ENCODE results near the gene HSD17B2.

HSD17B2 gene

GRCh38 chr16:82067042-82067803 lies 32.2 kb downstream of the HSD17B2 start:
- Histone ChIP-seq H3K4me1 (ENCODE audit: control insufficient read depth, insufficient read depth, low read length) (peaks cover 31% of the 10 kb centered on the region), H3K4me3 (ENCODE audit: low read length) (no peak overlapping the region), H3K9ac (ENCODE audit: low read length) (no peak overlapping the region), H3K36me3 (ENCODE audit: control insufficient read depth, insufficient read depth, low read length, severe bottlenecking) (no peaks in the 10 kb centered on the region), H3K9me3 (ENCODE audit: control insufficient read depth, low read length) (peaks cover 11% of the 10 kb centered on the region), H3K27me3 (replicated peaks; ENCODE audit: control insufficient read depth, insufficient read depth, low read length) (no peaks in the 10 kb centered on the region)
- DNase-seq (ENCODE audit: low read depth) = peak; percentile 71

DNA sequence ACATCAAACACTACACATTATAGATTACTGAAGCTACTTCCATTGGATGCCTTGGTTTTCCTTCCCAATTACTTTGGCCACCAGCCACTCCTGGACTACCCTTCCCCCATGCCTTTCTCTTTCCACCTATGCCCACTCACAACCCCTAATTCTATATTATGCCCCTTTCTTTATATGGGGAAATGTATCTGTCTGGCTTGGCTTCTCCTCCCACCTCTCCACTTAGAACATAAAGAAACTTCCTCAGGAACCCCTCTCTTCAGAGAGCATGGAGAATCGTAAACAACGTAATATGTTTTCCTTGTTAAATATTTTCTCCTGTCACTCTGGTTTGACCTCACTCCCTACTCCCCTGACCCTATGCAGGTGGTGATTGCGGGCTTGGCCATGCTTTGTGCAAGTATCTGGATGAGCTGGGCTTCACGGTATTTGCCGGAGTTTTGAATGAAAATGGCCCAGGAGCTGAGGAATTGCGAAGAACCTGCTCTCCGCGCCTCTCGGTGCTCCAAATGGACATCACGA lies 32.8 kb downstream of the HSD17B2 start:
- DNase-seq (ENCODE audit: low read depth) = no peak
- H3K4me1 ChIP-seq (ENCODE audit: control insufficient read depth, insufficient read depth, low read length) = peaks cover 24% of the 10 kb centered on the region

GRCh38 chr16:82070656-82071369 lies 35.8 kb downstream of the HSD17B2 start:
- Histone ChIP-seq H3K9ac (ENCODE audit: low read length) (no peak overlapping the region), H3K4me1 (ENCODE audit: control insufficient read depth, insufficient read depth, low read length) (peaks cover 20% of the 10 kb centered on the region), H3K4me3 (ENCODE audit: low read length) (no peak overlapping the region), H3K9me3 (ENCODE audit: control insufficient read depth, low read length) (no peaks in the 10 kb centered on the region), H3K27me3 (replicated peaks; ENCODE audit: control insufficient read depth, insufficient read depth, low read length) (no peaks in the 10 kb centered on the region), H3K36me3 (ENCODE audit: control insufficient read depth, insufficient read depth, low read length, severe bottlenecking) (no peaks in the 10 kb centered on the region)
- peak; percentile 74 for DNase-seq (ENCODE audit: low read depth)

More for the DNA sequence above, 32.8 kb downstream of the HSD17B2 start:
- H3K9ac ChIP-seq (ENCODE audit: low read length) = no peak overlapping the region
- H3K9me3 ChIP-seq (ENCODE audit: control insufficient read depth, low read length) = peaks cover 11% of the 10 kb centered on the region
- no peak overlapping the region for H3K4me3 ChIP-seq (ENCODE audit: low read length)
- no peaks in the 10 kb centered on the region for H3K36me3 ChIP-seq (ENCODE audit: control insufficient read depth, insufficient read depth, low read length, severe bottlenecking)
- H3K27me3 ChIP-seq (replicated peaks; ENCODE audit: control insufficient read depth, insufficient read depth, low read length) = no peaks in the 10 kb centered on the region

DNA sequence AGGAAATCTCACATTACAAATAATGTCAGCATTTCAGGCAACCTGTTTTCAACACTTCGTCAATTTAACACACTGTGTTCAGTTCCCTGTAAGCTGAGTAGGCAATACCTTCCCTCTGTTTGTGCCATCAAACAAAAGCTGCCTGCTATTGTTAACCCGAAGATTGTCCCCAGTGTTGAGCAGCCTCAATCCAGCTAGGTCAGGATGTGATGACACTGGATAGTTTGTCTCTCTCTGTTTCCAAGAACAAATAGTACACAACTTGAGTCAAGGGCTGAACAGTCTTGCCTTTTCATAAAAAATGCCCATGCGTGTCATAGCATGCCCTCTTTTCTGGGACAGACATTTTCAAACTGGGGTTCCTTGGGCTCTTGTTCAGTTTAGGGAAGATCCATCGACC lies 36.4 kb downstream of the HSD17B2 start:
- H3K9ac ChIP-seq (ENCODE audit: low read length) = no peak overlapping the region
- no peaks in the 10 kb centered on the region for H3K9me3 ChIP-seq (ENCODE audit: control insufficient read depth, low read length)
- no peak overlapping the region for H3K4me3 ChIP-seq (ENCODE audit: low read length)
- no peaks in the 10 kb centered on the region for H3K36me3 ChIP-seq (ENCODE audit: control insufficient read depth, insufficient read depth, low read length, severe bottlenecking)
- DNase-seq (ENCODE audit: low read depth) = no peak
- H3K4me1 ChIP-seq (ENCODE audit: control insufficient read depth, insufficient read depth, low read length) = peaks cover 20% of the 10 kb centered on the region
- peaks cover 3% of the 10 kb centered on the region for H3K27me3 ChIP-seq (replicated peaks; ENCODE audit: control insufficient read depth, insufficient read depth, low read length)

- H3K9me3 ChIP-seq (ENCODE audit: control insufficient read depth, low read length) = peaks cover 7% of the 10 kb centered on the region
- H3K27me3 ChIP-seq (replicated peaks; ENCODE audit: control insufficient read depth, insufficient read depth, low read length) = peaks cover 4% of the 10 kb centered on the region
- no peak overlapping the region for H3K9ac ChIP-seq (ENCODE audit: low read length)
- no peak overlapping the region for H3K4me3 ChIP-seq (ENCODE audit: low read length)
- H3K4me1 ChIP-seq (ENCODE audit: control insufficient read depth, insufficient read depth, low read length) = peaks cover 13% of the 10 kb centered on the region
- DNase-seq (ENCODE audit: low read depth) = no peak
- H3K36me3 ChIP-seq (ENCODE audit: control insufficient read depth, insufficient read depth, low read length, severe bottlenecking) = no peaks in the 10 kb centered on the region
These were observed 37.3 kb downstream of the HSD17B2 start for GRCh38 chr16:82072313-82072712.

DNA sequence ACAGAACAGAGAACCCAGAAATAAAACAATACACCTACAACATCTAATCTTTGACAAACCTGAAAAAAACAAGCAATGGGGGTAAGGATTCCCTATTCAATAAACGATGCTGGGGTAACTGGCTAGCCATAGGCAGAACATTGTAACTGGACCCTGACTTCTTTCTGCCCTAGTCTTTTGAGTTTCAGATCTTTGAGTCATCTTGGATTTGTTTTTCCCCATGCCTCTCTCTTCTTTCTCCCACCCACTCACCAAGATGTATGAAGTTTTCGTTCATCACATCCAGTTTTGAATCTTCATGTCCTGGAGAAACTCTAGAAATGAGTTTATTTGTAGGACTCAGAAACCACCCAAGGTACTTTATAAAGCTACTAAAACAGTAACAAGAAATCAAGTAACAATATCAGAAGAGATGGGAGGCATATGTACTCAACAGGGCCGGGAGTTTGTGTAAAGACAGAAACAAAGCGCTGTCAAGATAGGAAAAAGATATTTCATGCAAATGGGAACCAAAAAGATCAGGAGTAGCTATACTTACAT lies 39.0 kb downstream of the HSD17B2 start:
- Histone ChIP-seq H3K9ac (ENCODE audit: low read length) (no peak overlapping the region), H3K4me1 (ENCODE audit: control insufficient read depth, insufficient read depth, low read length) (peaks cover 6% of the 10 kb centered on the region), H3K27me3 (replicated peaks; ENCODE audit: control insufficient read depth, insufficient read depth, low read length) (peaks cover 4% of the 10 kb centered on the region), H3K4me3 (ENCODE audit: low read length) (no peak overlapping the region), H3K36me3 (ENCODE audit: control insufficient read depth, insufficient read depth, low read length, severe bottlenecking) (no peaks in the 10 kb centered on the region), H3K9me3 (ENCODE audit: control insufficient read depth, low read length) (peaks cover 20% of the 10 kb centered on the region)
- DNase-seq (ENCODE audit: low read depth) = no peak

DNA sequence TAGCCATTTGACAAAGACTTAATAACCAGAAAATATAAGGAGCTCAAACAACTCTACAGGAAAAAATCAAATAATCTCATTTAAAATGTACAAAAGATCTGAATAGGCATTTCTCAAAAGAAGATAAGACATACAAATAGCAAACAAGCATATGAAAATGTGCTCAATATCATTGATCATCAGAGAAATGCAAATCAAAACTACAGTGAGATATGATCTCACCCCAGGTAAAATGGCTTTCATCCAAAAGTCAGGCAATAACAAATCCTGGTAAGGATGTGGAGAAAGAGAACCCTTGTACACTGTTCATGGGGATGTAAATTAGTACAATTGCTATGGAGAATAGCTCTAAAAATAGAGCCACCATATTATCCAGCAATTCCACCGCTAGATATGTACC lies 43.1 kb downstream of the HSD17B2 start:
- Histone ChIP-seq H3K27me3 (replicated peaks; ENCODE audit: control insufficient read depth, insufficient read depth, low read length) (peaks cover 13% of the 10 kb centered on the region), H3K9me3 (ENCODE audit: control insufficient read depth, low read length) (peaks cover 25% of the 10 kb centered on the region), H3K4me3 (ENCODE audit: low read length) (no peak overlapping the region), H3K36me3 (ENCODE audit: control insufficient read depth, insufficient read depth, low read length, severe bottlenecking) (no peaks in the 10 kb centered on the region), H3K9ac (ENCODE audit: low read length) (no peak overlapping the region), H3K4me1 (ENCODE audit: control insufficient read depth, insufficient read depth, low read length) (no peaks in the 10 kb centered on the region)
- no peak for DNase-seq (ENCODE audit: low read depth)

- no peak for DNase-seq (ENCODE audit: low read depth)
- Histone ChIP-seq H3K4me3 (ENCODE audit: low read length) (no peak overlapping the region), H3K36me3 (ENCODE audit: control insufficient read depth, insufficient read depth, low read length, severe bottlenecking) (no peaks in the 10 kb centered on the region), H3K9ac (ENCODE audit: low read length) (no peak overlapping the region), H3K9me3 (ENCODE audit: control insufficient read depth, low read length) (peaks cover 25% of the 10 kb centered on the region), H3K27me3 (replicated peaks; ENCODE audit: control insufficient read depth, insufficient read depth, low read length) (peaks cover 13% of the 10 kb centered on the region), H3K4me1 (ENCODE audit: control insufficient read depth, insufficient read depth, low read length) (no peaks in the 10 kb centered on the region)
These were observed 44.8 kb downstream of the HSD17B2 start for GRCh38 chr16:82079892-82080291.

- H3K27me3 ChIP-seq (replicated peaks; ENCODE audit: control insufficient read depth, insufficient read depth, low read length) = peaks cover 21% of the 10 kb centered on the region
- H3K9ac ChIP-seq (ENCODE audit: low read length) = no peak overlapping the region
- no peaks in the 10 kb centered on the region for H3K4me1 ChIP-seq (ENCODE audit: control insufficient read depth, insufficient read depth, low read length)
- H3K36me3 ChIP-seq (ENCODE audit: control insufficient read depth, insufficient read depth, low read length, severe bottlenecking) = no peaks in the 10 kb centered on the region
- peaks cover 25% of the 10 kb centered on the region for H3K9me3 ChIP-seq (ENCODE audit: control insufficient read depth, low read length)
- DNase-seq (ENCODE audit: low read depth) = no peak
- no peak overlapping the region for H3K4me3 ChIP-seq (ENCODE audit: low read length)
These were observed 46.2 kb downstream of the HSD17B2 start for GRCh38 chr16:82081264-82081663.

DNA sequence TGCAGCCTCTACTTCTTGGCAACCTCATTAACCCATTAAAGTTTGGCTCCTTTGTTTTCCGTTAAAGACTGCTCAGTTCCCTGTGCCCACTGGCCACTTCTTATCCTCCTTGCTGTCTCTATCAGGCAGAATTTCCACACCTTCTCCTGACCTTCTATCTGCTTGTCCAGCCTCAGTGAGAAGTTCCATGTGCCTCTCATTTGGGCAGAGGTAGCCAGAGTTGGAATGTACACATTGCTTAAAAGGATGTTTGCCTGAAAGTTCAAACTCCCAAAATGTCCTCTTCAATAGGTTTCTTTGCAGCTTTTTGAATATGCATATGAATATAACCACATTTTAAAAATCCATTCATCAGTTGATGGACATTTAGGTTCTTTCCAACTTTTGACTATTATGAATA lies 47.0 kb downstream of the HSD17B2 start:
- DNase-seq (ENCODE audit: low read depth) = no peak

GRCh38 chr16:82082543-82083244 lies 47.6 kb downstream of the HSD17B2 start:
- peaks cover 16% of the 10 kb centered on the region for H3K9me3 ChIP-seq (ENCODE audit: control insufficient read depth, low read length)
- H3K36me3 ChIP-seq (ENCODE audit: control insufficient read depth, insufficient read depth, low read length, severe bottlenecking) = no peaks in the 10 kb centered on the region
- no peaks in the 10 kb centered on the region for H3K4me1 ChIP-seq (ENCODE audit: control insufficient read depth, insufficient read depth, low read length)
- DNase-seq (ENCODE audit: low read depth) = peak; percentile 36
- no peak overlapping the region for H3K9ac ChIP-seq (ENCODE audit: low read length)
- peaks cover 25% of the 10 kb centered on the region for H3K27me3 ChIP-seq (replicated peaks; ENCODE audit: control insufficient read depth, insufficient read depth, low read length)
- no peak overlapping the region for H3K4me3 ChIP-seq (ENCODE audit: low read length)

More for the DNA sequence above, 47.0 kb downstream of the HSD17B2 start:
- H3K27me3 ChIP-seq (replicated peaks; ENCODE audit: control insufficient read depth, insufficient read depth, low read length) = peaks cover 21% of the 10 kb centered on the region
- peaks cover 20% of the 10 kb centered on the region for H3K9me3 ChIP-seq (ENCODE audit: control insufficient read depth, low read length)
- H3K36me3 ChIP-seq (ENCODE audit: control insufficient read depth, insufficient read depth, low read length, severe bottlenecking) = no peaks in the 10 kb centered on the region
- no peak overlapping the region for H3K9ac ChIP-seq (ENCODE audit: low read length)
- H3K4me1 ChIP-seq (ENCODE audit: control insufficient read depth, insufficient read depth, low read length) = no peaks in the 10 kb centered on the region
- H3K4me3 ChIP-seq (ENCODE audit: low read length) = no peak overlapping the region

Measured in adipocyte (in vitro differentiated cells).